HG02970 (cell line): ENCODE data around the gene HOXC6.

ENCODE experiments used
- ATAC-seq: cut with Tn5 transposase; IDR thresholded peaks from one replicate; pipeline ENCODE4 v1.9.1; 2021; ENCODE audit warnings: mild to moderate bottlenecking, moderate library complexity, moderate number of reproducible peaks; ENCODE audit not compliant: unreplicated experiment, low FRiP score

The HOXC6 gene

GRCh38 chr12:54012631-54013409 lies 15.4 kb upstream of the HOXC6 start:
- no peak for ATAC-seq

GRCh38 chr12:54014377-54015017 lies 13.7 kb upstream of the HOXC6 start:
- no peak for ATAC-seq

- no peak for ATAC-seq
Measured at GRCh38 chr12:54015018-54015931, 13.0 kb upstream of the HOXC6 start.

- no peak for ATAC-seq
Measured at GRCh38 chr12:54016051-54016450, 12.2 kb upstream of the HOXC6 start.

GRCh38 chr12:54016478-54016964 lies 11.7 kb upstream of the HOXC6 start:
- no peak for ATAC-seq

- peak; percentile 29 for ATAC-seq
Measured at GRCh38 chr12:54017027-54017788, 11.0 kb upstream of the HOXC6 start.

- ATAC-seq: peak; percentile 86
Measured at GRCh38 chr12:54017878-54018467, 10.3 kb upstream of the HOXC6 start.

- no peak for ATAC-seq
Measured at GRCh38 chr12:54018468-54018984, 9.7 kb upstream of the HOXC6 start.

- ATAC-seq: no peak
Measured at GRCh38 chr12:54019091-54019811, 9.0 kb upstream of the HOXC6 start.

GRCh38 chr12:54019924-54020590 lies 8.2 kb upstream of the HOXC6 start:
- ATAC-seq: no peak

GRCh38 chr12:54020591-54021405 lies 7.4 kb upstream of the HOXC6 start:
- ATAC-seq: no peak

GRCh38 chr12:54021432-54022013 lies 6.7 kb upstream of the HOXC6 start:
- no peak for ATAC-seq

- ATAC-seq: no peak
Measured at GRCh38 chr12:54022960-54023884, 5.0 kb upstream of the HOXC6 start.

GRCh38 chr12:54024127-54024526 lies 4.1 kb upstream of the HOXC6 start:
- ATAC-seq: no peak

- ATAC-seq: no peak
Measured at GRCh38 chr12:54024581-54025305, 3.5 kb upstream of the HOXC6 start.
